ENCODE data around the gene PXDN. TPM values are rescaled to one million over a fixed set of nuclear protein-coding genes. Genes with fewer than 3 reads are reported as not detected.

PXDN gene
- total and polyA plus RNA-seq, 9 of the 15 experiments (the other 6 are each of a cell fraction or from before 2014, with no cell fraction given), result 0.49 TPM; not detected in 8

DNA sequence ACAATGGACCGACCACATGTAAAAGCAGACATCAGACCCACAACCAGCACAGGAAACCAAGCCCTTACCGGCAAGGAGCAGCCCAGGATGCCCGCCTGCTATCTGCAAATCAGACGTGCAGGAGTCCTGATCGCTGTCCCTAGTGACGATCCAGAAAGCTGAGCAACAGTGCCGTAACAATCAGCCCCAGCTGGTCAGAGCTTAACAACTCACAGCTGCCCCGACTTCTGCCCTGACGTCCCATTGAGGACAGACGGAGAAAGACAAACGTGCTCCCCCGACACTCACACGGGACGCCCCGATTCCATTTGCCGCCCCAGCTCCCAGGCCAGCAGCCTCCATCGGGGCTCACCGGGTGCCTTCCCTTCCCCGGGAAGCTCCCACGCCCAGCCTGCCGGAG, 39.8 kb upstream of the PXDN start:
- Histone ChIP-seq H3K79me2 (ENCODE audit: control insufficient read depth, insufficient read depth, low read length) (no peaks in the 10 kb centered on the region), H3K9me3 (replicated peaks; ENCODE audit: control insufficient read depth, insufficient read depth, low read depth, low read length) (no peaks in the 10 kb centered on the region), H3K9ac (ENCODE audit: insufficient read depth in 1 of 2, low read depth in 2 of 2, low read length in 2 of 2) (peak overlapping the region in 1 of 2 experiments; percentile 26; a peak in 1 of 4 replicates), H3K9me1 (ENCODE audit: control insufficient read depth, insufficient read depth, low read length) (peaks cover 2% of the 10 kb centered on the region), H3K36me3 (ENCODE audit: control insufficient read depth, insufficient read depth, low read length) (no peaks in the 10 kb centered on the region), H2AFZ (ENCODE audit: low read depth, low read length) (no peak overlapping the region), H3K27ac (ENCODE audit: extremely low read depth, low read depth, low read length) (no peak overlapping the region), H3K4me3 (no peak overlapping the region), H3K4me2 (ENCODE audit: insufficient read depth, low read length) (no peak overlapping the region), H3K27me3 (ENCODE audit: control insufficient read depth in 2 of 2, insufficient read depth in 2 of 2, low read length in 2 of 2) (peaks cover 16 to 47% of the 10 kb centered on the region in 2 experiments; a peak in 4 of 5 replicates), H3K4me1 (replicated peaks in 1 of 2; ENCODE audit: control insufficient read depth in 2 of 2, insufficient read depth in 2 of 2, low read length in 2 of 2) (no peaks in the 10 kb centered on the region), H4K20me1 (replicated peaks; ENCODE audit: control insufficient read depth, insufficient read depth, low read length) (no peaks in the 10 kb centered on the region; the same call in 1 of the 2 replicates)
- FAIRE-seq (no peak), DNase-seq (ENCODE audit: extremely low read depth in 1 of 4, low spot score in 3 of 4) (no peak), ATAC-seq (no peak)
- BruUV-seq (replicated peaks), result no TSS peak
- in situ Hi-C loops (cut with MboI), result no loop called here
- no peak for TF ChIP-seq KDM4B (IDR thresholded peaks at IDR 0.05; ENCODE audit: borderline replicate concordance in 2 of 2, low read depth in 1 of 2)
- TF ChIP-seq, protein P1, sequence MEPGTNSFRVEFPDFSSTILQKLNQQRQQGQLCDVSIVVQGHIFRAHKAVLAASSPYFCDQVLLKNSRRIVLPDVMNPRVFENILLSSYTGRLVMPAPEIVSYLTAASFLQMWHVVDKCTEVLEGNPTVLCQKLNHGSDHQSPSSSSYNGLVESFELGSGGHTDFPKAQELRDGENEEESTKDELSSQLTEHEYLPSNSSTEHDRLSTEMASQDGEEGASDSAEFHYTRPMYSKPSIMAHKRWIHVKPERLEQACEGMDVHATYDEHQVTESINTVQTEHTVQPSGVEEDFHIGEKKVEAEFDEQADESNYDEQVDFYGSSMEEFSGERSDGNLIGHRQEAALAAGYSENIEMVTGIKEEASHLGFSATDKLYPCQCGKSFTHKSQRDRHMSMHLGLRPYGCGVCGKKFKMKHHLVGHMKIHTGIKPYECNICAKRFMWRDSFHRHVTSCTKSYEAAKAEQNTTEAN (CRISPR knock-in tag; IDR thresholded peaks at IDR 0.05), result no peak
- TF ChIP-seq ZKSCAN8 (CRISPR knock-in tag; IDR thresholded peaks at IDR 0.05), result no peak
- no peak for TF ChIP-seq HCFC1 (IDR thresholded peaks at IDR 0.05; ENCODE audit: low read depth, low read length)
- TF ChIP-seq SUPT5H (IDR thresholded peaks at IDR 0.05), result no peak
- CTCF ChIA-PET (ENCODE audit: low intra/inter-chr PET ratio), result no interaction called here
- intact Hi-C loops (cut with micrococcal nuclease), result no loop called here
- WGBS (ENCODE audit: insufficient coverage, low coverage, missing lambda C conversion rate), result 1% methylated on average over 20 of the region's 21 CpGs
- POLR2A ChIA-PET, result no interaction called here

DNA sequence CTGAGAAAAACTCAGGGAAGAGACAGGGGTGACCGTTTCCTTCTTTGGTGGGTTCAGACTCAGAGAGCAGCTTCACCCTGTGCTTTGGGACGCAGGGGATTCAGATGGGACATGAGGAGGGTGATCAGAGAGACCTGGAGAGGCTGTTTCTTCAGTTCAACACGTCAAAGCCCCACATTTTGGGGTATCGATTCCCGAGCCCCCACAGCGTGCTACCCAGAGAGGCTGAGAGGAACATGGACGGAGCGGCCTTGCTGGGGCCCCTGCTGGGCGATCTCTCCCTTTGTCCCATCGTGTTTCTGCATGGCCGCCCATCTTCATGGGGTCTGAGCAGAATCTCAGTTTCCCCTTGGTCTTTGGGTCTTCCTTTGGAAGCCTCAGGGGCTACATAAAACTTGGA, 38.2 kb upstream of the PXDN start:
- no peaks in the 10 kb centered on the region for H3K36me3 ChIP-seq (ENCODE audit: control insufficient read depth, insufficient read depth, low read length)
- H3K9ac ChIP-seq (ENCODE audit: insufficient read depth in 1 of 2, low read depth in 2 of 2, low read length in 2 of 2), result no peak overlapping the region
- no peaks in the 10 kb centered on the region for H3K9me3 ChIP-seq (replicated peaks; ENCODE audit: control insufficient read depth, insufficient read depth, low read depth, low read length)
- intact Hi-C loops (cut with micrococcal nuclease) (no loop called here), in situ Hi-C loops (cut with MboI) (no loop called here)
- FAIRE-seq (no peak), DNase-seq (ENCODE audit: extremely low read depth in 1 of 4, low spot score in 3 of 4) (no peak), ATAC-seq (no peak)
- no peaks in the 10 kb centered on the region for H3K4me1 ChIP-seq (replicated peaks in 1 of 2; ENCODE audit: control insufficient read depth in 2 of 2, insufficient read depth in 2 of 2, low read length in 2 of 2)
- H2AFZ ChIP-seq (ENCODE audit: low read depth, low read length), result no peak overlapping the region
- H3K9me1 ChIP-seq (ENCODE audit: control insufficient read depth, insufficient read depth, low read length), result peaks cover 2% of the 10 kb centered on the region
- H3K79me2 ChIP-seq (ENCODE audit: control insufficient read depth, insufficient read depth, low read length), result no peaks in the 10 kb centered on the region
- H3K4me2 ChIP-seq (ENCODE audit: insufficient read depth, low read length), result no peak overlapping the region
- BruUV-seq (replicated peaks), result no TSS peak
- H3K27ac ChIP-seq (ENCODE audit: extremely low read depth, low read depth, low read length), result no peak overlapping the region
- H3K4me3 ChIP-seq, result no peak overlapping the region
- H4K20me1 ChIP-seq (replicated peaks; ENCODE audit: control insufficient read depth, insufficient read depth, low read length), result no peaks in the 10 kb centered on the region; the same call in 1 of the 2 replicates
- POLR2A ChIA-PET, result no interaction called here
- CTCF ChIA-PET (ENCODE audit: low intra/inter-chr PET ratio), result no interaction called here
- peaks cover 16 to 37% of the 10 kb centered on the region in 2 experiments; a peak in 4 of 5 replicates for H3K27me3 ChIP-seq (ENCODE audit: control insufficient read depth in 2 of 2, insufficient read depth in 2 of 2, low read length in 2 of 2)
- 0% methylated on average over 11 of the region's 11 CpGs for WGBS (ENCODE audit: insufficient coverage, low coverage, missing lambda C conversion rate)
- TF ChIP-seq, protein P2, sequence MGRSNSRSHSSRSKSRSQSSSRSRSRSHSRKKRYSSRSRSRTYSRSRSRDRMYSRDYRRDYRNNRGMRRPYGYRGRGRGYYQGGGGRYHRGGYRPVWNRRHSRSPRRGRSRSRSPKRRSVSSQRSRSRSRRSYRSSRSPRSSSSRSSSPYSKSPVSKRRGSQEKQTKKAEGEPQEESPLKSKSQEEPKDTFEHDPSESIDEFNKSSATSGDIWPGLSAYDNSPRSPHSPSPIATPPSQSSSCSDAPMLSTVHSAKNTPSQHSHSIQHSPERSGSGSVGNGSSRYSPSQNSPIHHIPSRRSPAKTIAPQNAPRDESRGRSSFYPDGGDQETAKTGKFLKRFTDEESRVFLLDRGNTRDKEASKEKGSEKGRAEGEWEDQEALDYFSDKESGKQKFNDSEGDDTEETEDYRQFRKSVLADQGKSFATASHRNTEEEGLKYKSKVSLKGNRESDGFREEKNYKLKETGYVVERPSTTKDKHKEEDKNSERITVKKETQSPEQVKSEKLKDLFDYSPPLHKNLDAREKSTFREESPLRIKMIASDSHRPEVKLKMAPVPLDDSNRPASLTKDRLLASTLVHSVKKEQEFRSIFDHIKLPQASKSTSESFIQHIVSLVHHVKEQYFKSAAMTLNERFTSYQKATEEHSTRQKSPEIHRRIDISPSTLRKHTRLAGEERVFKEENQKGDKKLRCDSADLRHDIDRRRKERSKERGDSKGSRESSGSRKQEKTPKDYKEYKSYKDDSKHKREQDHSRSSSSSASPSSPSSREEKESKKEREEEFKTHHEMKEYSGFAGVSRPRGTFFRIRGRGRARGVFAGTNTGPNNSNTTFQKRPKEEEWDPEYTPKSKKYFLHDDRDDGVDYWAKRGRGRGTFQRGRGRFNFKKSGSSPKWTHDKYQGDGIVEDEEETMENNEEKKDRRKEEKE (IDR thresholded peaks at IDR 0.05; ENCODE audit: borderline replicate concordance in 1 of 2, control insufficient read depth in 1 of 2, low read depth in 2 of 2, low read length in 1 of 2), result no peak
- no peak for TF ChIP-seq ZNF224 (CRISPR knock-in tag; IDR thresholded peaks at IDR 0.05)
- no peak for TF ChIP-seq STAT5B (CRISPR knock-in tag; IDR thresholded peaks at IDR 0.05)
- TF ChIP-seq XRCC5 (IDR thresholded peaks at IDR 0.05; ENCODE audit: low read depth, low read length), result no peak
- no peak for TF ChIP-seq ZFP30 (CRISPR knock-in tag; IDR thresholded peaks at IDR 0.05; ENCODE audit: borderline replicate concordance)
- no peak for TF ChIP-seq ZNF143 (CRISPR knock-in tag; IDR thresholded peaks at IDR 0.05)
- no peak for TF ChIP-seq RFX5 (IDR thresholded peaks at IDR 0.05; ENCODE audit: low read depth, low read length)
- no peak for TF ChIP-seq TCFL5 (CRISPR knock-in tag; conservative IDR thresholded peaks at IDR 0.05)

Measured in K562 (cell line).